GM18508 (cell line): ENCODE measurements around the gene EGLN1.
A peak's percentile ranks its signal among the peaks of the same experiment; 100 is the strongest.
"Not testable (repeated sequence)": the region's sequence is repeated elsewhere in the genome, so short reads cannot be mapped to it uniquely, and the experiment has no call there.

ENCODE experiments used
- ATAC-seq: cut with Tn5 transposase; IDR thresholded peaks from one replicate; pipeline ENCODE4 v1.9.1; 2021; ENCODE audit warnings: moderate number of reproducible peaks; ENCODE audit not compliant: insufficient read depth, unreplicated experiment

Gene EGLN1

DNA sequence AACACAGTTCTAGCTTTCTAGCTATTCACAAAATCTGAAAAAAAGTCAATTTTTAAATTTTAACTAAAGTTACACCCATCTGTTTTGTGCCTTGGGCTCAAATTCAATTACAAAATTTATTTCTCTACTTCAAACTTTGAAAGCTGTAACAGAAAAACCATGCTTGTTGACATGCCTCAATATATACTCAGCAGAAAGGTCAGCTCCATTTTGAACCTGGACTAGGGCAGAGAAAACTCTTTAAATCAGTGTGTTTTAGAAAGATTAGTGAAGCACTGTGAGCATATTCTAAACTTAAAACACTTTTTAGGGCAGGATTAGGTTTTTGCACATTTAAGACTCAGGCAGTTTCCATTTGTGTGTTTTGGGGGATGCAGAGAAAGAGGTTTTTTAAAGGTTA, 49.6 kb downstream of the EGLN1 start:
- ATAC-seq = no peak

DNA sequence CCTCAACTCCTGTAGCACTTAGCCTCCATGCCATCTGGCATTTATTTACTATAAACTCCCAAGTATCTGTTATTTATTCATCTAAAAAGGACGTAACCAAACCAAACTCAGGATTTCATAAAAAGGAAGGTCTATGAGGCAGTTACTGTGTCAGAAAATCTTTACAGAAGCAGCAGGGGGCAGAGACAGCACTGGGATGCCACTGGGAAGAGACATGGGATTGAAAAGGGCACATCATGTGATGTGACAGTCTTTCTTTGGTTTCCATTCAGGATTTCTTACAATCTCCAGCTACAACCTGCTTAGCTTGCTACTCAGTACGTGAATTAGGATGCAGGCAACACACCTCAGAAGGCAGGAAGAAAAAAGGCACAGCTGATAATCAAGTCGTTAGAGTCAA, 52.8 kb downstream of the EGLN1 start:
- no peak for ATAC-seq

DNA sequence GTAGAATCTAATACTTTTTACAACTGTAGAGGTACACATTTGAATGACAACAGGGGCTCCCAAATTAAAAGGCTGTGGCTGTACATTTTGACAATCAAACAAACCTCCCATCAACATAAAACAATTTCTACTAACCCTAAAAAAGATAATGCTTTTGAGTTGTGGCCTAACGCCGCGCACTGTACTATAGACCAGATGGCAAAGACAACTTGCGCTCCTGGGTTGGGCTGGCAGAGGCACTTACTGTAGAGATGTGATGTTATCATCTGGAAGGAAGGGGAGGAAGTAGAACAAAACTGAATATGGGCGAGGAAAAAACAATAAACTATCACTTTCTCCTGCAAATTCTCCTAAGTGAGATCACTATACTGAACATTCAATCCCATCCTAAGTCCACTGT, 57.9 kb downstream of the EGLN1 start:
- no peak for ATAC-seq

DNA sequence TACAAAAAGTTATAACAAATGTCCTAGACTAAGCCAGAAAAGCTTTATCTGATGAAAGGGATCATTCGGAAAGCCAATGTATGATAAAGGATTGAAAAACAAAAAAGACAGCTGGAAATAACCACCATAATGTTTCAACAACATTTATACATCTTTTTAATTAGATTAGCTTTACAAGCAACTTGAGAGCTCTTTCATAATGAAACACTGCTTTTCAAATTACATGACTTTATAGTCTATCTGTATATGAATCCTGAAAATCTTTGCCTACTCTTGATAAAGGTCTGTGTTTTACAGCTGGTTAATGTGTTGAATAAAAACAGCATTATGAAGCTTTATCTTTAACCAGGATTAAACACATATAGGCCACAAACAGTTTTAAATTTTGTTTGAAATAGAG, 58.5 kb downstream of the EGLN1 start:
- ATAC-seq = no peak

DNA sequence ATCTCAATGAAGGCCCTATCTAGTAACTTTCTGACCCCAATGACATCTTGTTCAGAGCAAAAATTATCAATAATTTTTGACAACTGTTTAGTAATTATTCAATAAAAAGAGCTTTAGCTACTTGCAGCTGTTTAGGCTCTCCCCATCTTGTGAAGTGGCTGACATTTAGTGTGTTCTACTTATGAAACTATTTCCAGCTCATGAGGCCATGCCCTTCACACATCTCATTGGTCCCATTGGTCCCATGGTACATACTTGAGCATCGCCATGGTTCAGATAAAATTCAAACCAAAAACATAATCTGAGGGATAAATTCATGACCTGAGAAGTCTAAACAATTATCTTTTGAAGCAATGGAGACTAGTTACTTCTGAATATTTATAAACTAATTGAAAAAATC, 59.8 kb downstream of the EGLN1 start:
- ATAC-seq = no peak

DNA sequence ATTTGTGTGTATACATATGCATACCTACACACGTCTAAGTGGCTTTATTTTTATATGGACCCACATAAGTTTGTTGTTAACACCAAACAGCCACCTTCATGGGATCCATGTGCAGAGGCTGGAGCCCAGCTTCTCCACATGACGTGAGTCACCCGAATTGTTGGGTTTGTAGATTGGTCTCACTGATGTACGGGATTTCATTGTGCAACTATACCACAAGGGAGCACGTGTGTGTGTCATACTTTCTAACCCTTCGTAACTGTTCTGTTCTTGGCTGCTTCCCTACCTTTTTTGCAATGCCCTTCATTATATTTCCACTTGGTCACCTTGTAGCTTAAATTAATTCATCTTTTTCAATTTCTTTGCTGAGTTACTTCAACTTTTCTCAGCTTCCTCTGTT, 63.0 kb downstream of the EGLN1 start:
- ATAC-seq = no peak

DNA sequence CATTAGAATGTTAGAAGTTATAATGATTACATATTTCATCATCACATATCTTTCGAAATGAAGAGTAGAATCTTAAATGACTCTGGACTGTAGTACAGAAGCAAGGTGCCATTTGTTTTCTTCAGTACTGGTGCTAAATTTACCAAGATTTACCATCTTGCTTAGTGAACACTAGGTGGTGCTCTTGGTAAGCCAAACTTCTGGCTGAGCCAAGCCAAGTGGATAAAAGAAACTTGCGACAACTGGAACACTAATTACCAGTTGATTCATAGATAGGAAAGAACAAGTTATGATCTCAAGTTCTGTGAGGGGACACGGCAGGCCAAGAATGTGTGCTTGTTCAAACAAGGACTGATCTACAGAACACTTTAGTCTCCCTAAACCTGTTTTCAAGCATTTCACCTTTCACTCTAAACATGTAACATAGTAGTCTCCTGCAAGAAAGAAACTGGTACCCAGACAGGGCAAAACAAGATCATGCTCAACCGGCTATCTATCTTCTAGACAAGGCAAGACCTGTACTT, 64.2 kb downstream of the EGLN1 start:
- no peak for ATAC-seq

DNA sequence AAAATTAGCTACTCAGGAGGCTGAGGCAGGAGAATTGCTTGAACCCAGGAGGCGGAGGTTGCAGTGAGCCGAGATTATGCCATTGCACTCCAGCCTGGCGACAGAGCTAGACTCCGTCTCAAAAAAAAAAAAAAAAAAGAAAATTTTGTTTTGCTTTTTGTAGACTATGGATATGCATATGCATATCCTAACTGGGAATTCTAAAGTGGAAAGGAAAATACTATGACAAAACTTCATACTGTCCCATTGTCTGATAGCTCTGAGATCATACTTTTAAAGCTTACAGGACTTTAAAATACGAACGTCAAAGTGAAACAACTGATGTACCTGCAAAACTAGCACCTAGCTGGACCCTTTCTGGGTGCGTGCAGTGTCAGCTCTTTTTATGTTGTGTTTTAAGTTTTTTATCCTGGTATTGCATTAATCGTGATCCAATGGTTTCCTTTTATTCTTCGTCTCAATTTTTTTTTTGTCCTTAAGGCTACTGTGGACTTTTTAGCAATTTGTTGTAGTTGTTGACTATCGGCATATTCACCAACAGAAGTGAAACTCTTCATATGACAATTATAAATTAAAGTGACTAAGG, 64.8 kb downstream of the EGLN1 start:
- ATAC-seq = no peak

DNA sequence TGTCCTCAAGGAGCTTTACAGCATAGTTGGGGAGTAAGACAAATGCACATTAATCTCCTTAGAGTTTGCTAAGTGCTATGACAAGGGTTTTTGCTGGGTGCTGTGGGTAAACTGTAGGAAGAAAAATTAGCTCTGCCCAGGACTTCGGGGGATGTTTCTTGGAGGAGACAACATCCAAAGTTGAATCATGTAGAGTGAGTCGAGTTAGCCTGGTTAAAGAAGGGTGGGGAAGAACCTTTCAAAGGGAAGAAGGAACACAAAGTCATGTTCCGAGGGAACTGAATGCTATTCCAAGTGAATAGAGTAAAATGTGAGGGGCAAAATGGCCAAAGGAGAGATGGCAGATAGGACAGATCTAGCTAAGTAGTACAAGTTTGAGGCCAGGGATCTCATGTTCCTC, 66.9 kb downstream of the EGLN1 start:
- no peak for ATAC-seq

DNA sequence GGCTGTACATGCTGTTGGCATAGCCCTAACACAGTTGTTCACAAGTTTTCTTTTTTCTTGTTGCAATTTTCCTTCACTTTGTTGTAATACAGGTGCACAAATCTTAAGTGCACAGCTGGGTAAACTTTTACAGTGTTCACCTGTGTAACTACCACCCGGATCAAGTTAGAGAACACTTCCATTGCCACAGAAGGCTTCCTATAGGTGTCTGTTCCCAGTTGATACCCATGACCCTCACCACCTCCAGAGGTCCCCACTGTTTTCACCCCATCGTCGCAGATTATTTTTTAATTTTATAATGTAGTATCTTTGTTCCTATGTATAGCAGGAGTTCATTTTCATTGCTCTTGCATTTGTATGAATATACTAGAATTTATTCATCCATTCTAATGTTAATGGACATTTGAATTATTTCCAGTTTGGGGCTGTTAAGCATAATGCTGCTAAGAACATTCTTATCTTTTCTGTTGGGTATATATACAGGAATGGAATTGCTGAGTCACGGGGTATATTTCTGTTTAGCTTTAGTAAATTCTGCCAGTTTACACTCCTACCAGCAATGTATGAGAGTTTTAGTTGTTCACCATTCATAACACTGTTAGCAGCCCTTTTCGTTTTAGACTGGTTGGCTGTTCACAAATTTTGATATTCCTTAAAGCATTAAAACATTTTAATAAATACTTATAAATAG, 67.6 kb downstream of the EGLN1 start:
- ATAC-seq = no peak

DNA sequence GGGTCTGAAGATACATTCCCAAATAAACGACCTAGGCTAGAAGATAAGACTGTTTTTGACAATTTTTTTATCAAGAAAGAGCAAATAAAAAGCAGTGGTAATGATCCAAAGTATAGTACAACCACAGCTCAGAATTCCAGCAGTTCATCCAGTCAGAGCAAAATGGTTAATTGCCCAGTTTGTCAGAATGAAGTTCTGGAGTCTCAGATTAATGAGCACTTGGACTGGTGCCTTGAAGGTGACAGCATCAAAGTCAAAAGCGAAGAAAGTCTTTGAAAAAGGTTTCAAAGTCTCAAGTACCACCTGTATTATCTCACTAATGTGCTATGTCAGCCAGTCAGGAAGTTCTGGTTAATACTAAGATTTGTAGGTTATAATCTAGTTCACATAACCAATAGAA, 69.0 kb downstream of the EGLN1 start:
- ATAC-seq = no peak

DNA sequence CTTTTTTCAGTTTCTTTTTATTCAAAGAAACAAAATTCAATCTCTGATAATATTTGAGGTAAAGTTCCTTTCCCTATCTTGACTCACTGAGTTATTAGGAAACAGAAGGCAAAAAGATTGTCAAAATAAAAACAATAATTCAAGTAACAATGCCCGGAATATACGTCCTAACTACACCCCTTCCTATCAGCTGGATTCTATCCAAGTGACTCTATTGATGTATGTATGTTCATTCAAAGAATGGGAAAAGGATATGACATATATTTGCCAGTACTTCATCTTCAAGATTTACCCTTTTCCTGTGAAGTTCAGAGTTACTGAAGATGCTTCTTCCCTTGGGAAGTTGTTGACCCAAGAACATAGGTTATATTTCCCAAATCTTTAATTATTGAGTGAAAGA, 70.3 kb downstream of the EGLN1 start:
- ATAC-seq = no peak

DNA sequence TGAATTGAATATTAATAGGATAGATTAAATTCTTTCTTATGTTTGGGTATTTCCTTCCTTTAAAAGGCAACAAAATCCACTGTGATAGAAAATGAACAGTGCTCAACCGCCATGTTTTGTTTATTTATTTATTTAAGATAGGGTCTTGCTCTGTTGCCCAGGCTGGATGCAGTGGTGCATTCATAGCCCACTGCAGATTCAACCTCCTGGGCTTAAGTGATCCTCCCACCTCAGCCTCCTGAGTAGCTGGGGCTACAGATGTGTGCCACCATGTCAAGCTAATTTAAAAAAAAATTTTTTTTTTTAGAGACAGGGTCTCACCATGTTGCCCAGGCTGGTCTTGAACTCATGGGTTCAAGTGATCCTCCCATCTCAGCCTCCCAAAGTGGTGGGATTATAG, 73.2 kb downstream of the EGLN1 start:
- not testable (repeated sequence) for ATAC-seq

DNA sequence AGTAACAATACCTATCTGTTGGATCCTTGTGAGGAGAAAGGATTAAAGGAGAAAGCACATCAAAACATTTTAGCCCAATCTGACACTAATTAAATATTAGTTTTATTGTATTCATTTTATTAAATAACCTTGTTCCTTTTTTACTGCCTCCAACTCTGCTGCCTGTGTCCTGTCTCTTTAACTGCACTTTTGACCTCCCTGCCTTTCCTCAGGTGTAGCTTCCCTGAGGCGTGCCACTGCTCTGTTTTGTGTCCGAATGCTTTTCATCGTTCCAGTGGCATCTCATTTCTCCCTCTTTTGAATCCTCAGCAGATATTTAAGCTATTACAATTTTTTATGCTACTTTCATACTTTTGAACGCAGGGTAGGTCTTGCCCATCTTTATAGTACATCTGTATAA, 73.6 kb downstream of the EGLN1 start:
- no peak for ATAC-seq

DNA sequence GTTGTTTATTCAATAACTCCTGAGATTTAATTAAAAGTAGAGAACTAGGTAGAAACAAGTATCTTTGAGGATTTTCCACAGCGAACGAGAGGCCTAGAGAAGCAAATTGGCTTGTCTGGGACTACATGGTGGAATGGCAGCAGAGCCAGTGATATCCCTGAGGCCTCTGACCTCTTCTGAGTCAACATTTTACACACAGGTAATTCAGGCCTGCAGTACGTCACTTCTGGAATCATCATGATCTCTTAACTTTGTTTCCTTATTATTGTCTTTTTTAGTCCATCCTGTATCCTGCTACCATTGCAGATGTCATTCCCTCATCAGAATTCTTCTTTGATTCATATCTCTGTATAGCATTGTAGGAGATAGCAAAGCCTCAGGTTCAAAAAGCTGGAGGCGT, 74.1 kb downstream of the EGLN1 start:
- ATAC-seq = no peak

DNA sequence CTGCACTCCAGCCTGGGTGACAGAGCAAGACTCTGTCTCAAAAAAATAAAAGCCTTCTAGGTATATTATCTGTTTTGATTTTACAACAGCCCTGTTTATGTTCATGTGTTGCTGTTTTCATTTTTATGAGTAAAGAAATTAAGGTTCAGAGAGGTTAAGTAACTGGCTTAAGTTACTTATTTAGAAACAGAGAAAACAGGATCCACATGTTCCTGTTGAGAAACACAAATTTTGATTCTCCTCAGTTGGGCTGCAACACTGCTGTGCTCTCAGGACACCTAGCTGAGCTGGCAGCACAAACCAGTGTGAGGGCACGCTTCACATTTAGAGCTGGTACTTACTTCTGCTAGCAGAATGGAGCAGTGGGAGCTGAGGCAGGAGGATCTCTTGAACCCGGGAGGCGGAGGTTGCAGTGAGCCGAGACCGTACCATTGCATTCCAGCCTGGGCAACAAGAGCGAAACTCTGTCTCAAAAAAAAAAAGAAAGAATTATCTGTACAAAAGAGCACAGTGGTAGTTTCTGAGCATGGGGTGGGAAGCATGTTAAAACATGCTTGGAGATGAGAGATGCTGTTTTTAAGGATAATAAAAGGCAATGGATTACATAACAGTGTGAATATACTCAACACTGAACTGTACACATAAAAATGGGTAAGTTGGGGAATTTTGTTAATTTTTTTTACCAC, 81.6 kb downstream of the EGLN1 start:
- ATAC-seq = no peak

DNA sequence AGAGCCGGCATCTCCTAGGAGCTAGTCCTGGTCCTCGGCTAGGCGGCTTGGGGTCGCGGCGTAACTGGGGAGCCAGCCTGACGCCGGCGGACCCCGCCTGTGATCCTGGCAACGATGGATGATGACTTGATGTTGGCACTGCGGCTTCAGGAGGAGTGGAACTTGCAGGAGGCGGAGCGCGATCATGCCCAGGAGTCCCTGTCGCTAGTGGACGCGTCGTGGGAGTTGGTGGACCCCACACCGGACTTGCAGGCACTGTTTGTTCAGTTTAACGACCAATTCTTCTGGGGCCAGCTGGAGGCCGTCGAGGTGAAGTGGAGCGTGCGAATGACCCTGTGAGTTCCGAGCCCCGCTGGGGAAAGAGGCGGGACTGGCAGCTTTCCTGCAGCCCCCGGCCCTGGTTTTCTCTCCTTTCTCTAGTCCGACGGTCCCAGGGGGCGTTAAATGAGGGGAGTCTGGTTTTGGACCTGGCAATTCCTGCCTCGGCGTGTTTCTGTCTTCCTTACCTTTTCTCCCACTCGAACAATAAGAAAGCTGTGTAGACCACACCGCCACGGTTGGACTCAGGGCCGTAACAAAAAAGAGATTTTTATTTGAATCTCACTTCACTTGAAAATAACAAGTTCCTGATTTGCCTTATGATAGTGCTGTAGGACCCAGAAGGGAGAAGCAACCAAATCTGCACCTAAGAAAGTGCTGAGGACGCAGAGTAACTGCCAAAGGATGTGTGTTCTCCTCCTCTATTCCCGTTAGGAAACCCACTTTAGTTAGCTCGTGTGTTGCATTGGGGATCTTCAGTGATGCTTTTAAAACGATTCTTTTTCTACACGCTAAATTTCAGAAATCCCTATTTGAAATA, 83.6 kb downstream of the EGLN1 start, which contains the start of gene SPRTN:
TSS of gene SPRTN (plus strand) at position 24 of the 859 bp plus-strand sequence. CDS start at position 115, 91 bp downstream.
- ATAC-seq = no peak

DNA sequence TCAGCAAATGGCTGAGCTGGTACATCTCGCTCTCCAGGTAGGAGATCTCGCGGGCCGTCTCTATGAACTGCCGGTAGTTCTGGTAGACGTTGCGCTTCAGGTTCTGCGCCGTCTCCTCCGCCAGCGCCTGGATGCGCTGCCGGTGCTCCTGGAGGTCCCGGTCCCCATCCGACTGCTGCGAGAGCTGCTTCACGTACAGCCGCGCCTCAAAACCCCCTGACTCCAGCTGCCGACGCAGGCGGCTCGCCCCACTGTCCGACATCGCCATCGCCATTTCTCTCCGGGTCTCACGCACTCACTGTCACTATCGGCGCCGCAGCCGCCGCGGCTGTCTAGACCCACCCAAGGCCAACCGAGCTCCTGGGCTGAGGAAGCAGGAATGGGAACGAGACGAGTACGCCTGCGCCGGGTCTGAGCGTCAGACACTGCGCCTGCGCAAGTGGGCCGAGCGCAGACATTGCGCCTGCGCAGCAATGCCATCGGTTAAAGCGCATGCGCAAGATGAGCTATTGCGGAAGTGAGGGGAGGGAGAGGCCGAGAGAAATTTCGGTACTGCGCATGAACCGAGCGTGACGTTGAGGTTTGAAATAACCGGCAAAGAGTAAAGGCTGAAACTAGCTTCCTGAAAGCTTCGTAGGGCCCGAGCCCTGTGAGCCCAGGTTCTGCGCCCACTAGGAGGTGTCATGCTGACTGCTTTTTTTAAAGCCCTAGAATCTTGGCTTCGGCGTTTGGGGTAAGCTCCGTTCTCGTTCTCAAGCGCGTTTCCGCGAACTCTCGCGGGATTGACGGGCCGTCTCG, 84.4 kb downstream of the EGLN1 start, which contains the start of gene EXOC8:
TSS of gene EXOC8 (minus strand) at position 381 of the 798 bp plus-strand sequence. CDS start at position 274, 107 bp downstream.
- ATAC-seq = peak; percentile 49

DNA sequence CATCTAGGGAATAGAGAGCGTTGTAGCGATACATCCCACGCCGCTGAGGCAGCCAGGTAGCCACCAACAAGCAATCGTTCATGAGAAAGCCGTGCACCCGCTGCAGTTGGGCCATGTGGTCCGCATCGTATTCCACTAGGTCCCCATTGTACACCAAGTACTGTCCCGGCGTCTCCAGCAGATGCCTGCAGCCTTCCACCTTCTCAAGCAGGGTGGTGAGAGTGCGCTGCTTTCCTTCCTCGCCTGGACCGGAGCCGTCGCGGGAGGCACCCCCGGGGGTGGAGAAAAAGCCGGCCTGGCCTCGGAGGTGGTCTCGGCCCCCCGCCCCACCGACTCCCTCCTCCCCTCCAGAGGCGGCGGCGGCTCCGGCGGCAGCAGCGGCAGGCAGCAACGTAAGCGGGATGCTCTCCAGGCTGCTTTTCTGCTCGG, 85.0 kb downstream of the EGLN1 start:
- ATAC-seq = no peak
